Subcutaneous adipose tissue (tissue), 4 donors: ENCODE data around the gene RNF217. TPM values are rescaled to one million over a fixed set of nuclear protein-coding genes. Genes with fewer than 3 reads are reported as not detected.

Experiments
- total RNA-seq, 4 donors: library from RNA; depleted of rRNA; stranded (reverse); fragments of >200 nt; gene quantifications; one replicate each; pipeline ENCODE4 v1.1.0, GENCODE V29; 2016
- TF ChIP-seq, protein P1 (sequence below): fragments of 450-650 bp; IDR thresholded peaks from one replicate; pipeline ENCODE4 v1.5.1; 2016; ENCODE audit warnings: low read depth, mild to moderate bottlenecking, control low read depth, antibody characterized with exemption, moderate library complexity

Gene RNF217
- total RNA-seq, 4 donors from 2014 or later: 41.8 to 69.5 (median 47.2) TPM

DNA sequence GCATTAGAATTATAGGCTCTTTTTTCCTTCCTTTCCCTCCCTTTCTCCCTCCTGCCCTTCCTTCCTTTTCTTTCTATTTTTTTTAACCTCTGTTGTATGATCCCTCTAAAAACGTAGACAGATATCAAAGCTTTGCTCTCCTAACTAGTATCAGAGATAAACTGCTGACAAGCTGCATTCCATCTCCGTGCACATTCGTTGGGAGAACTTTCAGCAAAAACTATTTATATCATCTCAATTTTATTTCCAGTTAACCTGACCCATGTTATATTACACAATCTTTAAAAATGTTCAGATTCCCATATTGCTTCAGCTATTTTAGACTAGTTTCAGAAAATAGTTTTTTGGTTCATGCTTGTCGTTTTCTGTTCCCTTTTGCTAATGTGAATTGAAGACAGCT lies 47.3 kb downstream of the RNF217 start:
- TF ChIP-seq, protein P1, sequence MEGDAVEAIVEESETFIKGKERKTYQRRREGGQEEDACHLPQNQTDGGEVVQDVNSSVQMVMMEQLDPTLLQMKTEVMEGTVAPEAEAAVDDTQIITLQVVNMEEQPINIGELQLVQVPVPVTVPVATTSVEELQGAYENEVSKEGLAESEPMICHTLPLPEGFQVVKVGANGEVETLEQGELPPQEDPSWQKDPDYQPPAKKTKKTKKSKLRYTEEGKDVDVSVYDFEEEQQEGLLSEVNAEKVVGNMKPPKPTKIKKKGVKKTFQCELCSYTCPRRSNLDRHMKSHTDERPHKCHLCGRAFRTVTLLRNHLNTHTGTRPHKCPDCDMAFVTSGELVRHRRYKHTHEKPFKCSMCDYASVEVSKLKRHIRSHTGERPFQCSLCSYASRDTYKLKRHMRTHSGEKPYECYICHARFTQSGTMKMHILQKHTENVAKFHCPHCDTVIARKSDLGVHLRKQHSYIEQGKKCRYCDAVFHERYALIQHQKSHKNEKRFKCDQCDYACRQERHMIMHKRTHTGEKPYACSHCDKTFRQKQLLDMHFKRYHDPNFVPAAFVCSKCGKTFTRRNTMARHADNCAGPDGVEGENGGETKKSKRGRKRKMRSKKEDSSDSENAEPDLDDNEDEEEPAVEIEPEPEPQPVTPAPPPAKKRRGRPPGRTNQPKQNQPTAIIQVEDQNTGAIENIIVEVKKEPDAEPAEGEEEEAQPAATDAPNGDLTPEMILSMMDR: no peak

DNA sequence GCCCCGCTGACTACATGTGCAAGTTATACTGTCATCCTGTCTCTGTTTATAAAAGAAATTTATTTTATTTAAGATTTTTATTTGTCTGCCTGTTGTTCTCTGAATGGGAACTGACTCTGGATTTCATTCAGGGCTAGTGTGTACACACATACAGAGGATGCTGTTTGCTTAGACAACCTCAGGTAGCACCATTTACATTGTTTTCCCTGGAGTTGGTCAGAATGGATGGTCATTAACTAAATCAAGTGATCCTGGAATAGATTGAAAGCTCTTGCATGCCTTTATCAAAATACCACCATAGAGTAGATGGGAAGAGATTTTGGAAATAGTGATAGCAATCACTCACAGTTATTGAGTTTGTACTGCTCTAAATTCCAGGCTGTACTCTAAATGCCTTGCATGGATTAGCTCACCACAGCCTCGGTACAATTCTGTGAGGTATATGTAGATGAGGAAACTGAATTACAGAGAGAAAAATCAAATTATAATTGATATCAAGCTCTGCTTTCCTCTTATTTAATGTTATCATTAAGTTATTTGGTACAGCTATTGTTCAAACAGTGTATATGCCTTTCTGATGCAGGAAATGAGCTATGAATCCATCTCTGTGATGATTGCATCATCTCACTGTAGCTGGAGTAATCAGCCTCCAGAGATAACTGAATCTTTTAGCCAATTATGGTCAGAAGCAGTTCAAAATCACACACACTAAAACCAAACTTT lies 51.9 kb downstream of the RNF217 start:
- TF ChIP-seq, protein P1: no peak

DNA sequence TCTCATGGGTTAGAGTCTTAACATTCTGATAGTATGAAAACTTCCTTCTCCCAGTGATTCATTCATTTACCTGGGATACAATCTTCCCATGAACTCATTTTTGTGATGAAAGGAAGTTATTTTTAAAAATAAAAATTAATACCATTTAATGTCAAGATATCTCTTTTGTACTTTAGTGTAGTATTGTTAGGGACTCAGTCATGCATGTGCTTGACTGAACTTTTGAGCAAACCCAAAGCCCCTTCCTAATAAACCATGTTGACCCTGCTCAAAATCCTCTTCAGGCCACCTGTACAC lies 52.4 kb downstream of the RNF217 start:
- TF ChIP-seq, protein P1: no peak

DNA sequence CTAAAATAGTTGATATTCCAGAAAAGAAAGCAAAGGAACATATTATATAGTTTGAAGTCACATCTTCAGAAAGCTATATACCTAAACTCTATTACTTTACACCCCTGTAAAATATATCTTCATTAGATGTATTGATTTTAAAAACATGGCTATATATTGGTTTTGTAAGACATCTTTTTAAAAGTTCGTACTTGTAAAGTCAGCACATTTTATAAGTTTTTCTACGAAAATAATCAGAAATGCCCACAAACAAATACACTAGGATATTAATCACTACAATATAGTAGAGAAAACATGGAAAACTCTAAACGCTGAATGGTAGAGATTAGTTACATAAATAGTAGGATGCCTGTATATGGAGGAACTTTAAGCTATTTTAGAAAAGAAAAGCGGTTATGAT lies 52.9 kb downstream of the RNF217 start:
- TF ChIP-seq, protein P1: no peak

DNA sequence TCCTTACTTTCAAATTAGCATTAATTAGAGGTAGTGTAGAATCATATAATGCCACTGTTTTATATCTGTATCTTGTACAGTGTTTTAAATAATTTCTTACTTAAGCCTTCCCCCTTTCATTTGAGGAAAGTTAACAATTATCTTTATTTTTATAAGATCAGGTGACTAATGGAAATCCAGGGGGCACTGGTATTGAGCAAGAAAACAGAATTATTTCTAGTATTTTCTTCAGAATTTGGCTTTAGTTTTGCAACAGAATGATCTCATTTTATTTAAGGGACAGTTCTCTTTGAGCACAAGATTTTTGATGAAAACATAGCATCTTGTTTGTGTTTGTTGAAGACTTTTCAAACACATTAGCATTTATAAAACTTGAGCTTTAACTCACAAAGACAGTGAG lies 55.9 kb downstream of the RNF217 start:
- TF ChIP-seq, protein P1: no peak

DNA sequence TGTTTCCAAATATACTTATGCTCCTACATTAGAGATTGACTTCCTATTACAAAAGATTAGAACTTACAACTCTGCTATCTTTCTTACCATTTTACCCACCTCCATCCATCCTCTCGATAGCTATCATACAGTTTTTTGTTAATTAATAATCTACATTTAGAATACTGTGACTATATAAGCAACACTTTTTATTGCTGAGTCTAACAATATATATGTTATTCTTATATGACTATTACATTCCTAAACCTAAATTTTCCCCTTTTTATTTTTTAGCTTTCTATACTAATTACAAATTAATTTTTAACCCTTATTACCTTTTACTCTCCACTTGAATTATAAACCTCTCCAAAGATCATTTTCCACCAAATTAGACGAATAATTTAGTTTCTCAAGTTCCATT lies 57.0 kb downstream of the RNF217 start:
- TF ChIP-seq, protein P1: no peak

DNA sequence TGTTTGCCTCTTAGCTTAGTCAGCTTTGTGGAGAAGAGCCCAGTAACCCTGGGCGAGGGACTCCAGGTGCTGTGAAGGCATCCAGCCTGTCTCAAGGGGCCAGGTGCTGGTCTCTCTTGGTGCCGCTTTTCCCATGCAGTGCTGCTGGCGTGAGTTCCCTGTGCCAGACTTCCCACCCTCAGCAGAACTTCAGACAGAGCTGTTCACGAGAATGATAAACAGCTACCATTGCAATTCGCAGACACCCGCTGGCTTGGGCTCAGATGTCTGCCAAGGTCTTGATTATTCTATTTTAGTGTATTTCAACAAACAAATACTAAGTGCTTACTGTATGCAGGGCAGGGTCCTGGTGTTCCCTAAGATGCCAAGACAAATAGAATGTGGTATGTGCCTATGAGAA lies 57.7 kb downstream of the RNF217 start:
- TF ChIP-seq, protein P1: no peak
